Measurements from ENCODE around the gene SEMA4D. TPM values are rescaled to one million over a fixed set of nuclear protein-coding genes. Genes with fewer than 3 reads are reported as not detected.

SEMA4D gene, protein sequence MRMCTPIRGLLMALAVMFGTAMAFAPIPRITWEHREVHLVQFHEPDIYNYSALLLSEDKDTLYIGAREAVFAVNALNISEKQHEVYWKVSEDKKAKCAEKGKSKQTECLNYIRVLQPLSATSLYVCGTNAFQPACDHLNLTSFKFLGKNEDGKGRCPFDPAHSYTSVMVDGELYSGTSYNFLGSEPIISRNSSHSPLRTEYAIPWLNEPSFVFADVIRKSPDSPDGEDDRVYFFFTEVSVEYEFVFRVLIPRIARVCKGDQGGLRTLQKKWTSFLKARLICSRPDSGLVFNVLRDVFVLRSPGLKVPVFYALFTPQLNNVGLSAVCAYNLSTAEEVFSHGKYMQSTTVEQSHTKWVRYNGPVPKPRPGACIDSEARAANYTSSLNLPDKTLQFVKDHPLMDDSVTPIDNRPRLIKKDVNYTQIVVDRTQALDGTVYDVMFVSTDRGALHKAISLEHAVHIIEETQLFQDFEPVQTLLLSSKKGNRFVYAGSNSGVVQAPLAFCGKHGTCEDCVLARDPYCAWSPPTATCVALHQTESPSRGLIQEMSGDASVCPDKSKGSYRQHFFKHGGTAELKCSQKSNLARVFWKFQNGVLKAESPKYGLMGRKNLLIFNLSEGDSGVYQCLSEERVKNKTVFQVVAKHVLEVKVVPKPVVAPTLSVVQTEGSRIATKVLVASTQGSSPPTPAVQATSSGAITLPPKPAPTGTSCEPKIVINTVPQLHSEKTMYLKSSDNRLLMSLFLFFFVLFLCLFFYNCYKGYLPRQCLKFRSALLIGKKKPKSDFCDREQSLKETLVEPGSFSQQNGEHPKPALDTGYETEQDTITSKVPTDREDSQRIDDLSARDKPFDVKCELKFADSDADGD
- total RNA-seq: 10 to 100 TPM; 18.9 to 21.2 TPM
- long read RNA-seq, partial matches to known transcripts: 0 of 6 reads
- long read RNA-seq, other reads (novel, unspliced or antisense): 3 of 6 reads

DNA sequence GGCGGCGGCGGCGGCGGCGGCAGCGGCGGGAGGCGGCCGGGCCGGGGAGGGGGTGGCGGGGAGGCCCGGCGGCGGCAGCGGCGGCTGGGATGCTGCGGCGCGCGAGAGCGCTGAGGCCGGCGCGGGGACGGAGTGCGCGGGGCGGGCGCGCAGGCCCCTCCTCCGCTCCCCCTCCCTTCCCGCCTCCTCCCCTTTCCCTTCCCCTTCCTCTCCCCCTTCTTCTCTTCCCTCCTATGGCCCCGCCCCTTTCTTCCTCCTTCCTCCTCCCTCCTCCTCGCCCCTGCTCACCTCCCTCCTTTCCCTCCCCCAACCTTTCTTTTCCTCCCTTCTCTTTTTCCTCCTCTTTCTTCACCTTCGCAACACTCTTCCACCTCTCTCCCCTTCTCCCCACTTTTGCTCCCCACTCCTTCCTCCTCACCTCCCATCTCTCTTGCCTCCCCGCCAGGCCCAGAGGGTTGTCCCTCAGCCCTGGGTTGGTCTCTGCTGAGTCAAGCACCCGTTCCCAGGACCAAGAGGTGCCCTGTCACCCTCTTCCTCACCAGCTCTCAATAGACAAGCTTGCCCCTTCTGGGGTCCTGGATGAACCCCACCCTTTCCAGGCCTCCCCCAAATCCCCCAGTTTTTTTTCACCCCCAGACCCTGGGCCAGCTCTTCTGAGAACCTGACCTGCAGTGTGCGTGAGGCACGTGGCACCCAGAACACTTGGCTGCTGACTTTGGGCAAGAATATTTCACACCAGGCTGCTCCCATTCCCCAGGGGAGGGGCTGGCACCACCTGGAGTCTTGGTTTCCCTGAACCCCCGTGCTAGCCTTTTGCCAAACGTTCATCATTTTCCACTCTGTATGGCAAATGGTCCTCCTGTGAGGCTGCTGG lies at the start of gene SEMA4D:
TSS of gene SEMA4D (minus strand) at position 136 of the 874 bp plus-strand sequence. CDS start 92,657 bp downstream, outside the sequence.
- ATAC-seq (peak; percentile 82), DNase-seq (peak; percentile 81 to 90)
- intact Hi-C loops (cut with DNase I, micrococcal nuclease): no loop called here

DNA sequence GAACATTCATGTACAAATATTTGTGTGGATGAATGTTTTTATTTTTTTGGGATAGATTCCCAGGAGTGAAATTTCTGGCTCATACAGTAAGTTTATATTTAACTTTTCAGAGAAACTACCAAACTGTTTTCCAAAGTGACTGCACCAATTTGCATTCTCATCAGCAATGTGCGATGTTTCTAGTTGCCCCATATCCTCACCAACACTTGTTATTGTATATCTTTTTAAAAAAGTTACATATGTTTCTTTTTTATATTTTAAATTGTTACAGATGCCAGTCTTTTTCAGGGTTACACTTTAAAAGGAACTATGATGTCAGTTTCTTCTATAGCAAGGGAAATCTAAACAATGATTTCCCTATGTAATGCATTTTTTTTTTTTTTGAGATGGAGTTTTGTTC lies 49.1 kb upstream of the SEMA4D start:
- DNase-seq: no peak
- no peak for ATAC-seq
- intact Hi-C loops (cut with DNase I, micrococcal nuclease): no loop called here

DNA sequence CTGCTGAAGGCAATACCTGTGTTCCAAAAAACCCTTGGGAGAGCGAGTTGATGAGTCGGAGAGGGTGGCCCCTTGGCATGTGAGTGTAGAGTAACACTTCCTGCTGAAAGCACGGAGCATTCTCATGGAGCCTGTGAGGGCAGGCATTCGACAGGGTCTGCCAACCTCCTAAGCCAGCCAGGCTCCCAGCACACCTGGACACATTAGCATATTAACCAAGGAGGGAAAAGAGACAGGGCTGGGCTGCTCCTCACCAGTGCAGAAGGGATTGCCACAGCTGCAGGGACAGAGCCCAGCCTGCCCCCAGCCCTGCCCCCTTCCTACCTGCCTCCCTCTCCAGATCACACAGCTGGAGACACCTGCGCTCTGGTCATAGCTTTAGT lies 46.4 kb upstream of the SEMA4D start:
- DNase-seq: no peak
- intact Hi-C loops (cut with DNase I, micrococcal nuclease): no loop called here
- no peak for ATAC-seq

DNA sequence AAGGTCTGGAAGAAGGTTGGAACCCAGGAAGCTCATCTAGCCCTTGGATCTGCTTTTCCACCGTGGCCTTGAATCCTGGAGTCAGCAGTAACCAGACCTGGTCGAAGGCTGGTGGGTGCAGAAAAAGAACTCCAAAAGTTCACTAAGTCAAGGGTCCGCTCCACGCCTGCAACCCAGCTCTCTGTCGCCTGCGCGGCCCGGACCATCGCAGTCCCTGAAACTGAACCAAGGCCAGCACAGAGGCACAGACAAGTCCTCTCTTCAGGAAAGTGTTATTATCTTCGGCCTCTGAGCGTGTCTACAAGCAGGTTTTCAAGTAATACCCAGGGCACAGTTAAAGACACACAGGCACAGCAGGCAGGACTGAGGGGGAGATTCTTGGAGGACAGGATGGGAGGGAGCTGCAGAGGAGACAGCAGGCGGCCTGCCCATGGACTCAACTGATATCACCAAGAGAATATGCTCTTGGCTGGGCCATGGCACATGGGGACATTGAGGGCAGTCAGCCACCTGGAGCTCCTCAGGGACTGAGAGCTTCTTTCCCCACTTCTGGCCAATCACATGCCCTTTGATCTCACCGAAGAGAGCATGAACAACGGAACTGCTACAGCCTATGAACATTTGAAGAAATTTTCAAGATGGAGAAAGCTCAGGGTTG lies 45.8 kb upstream of the SEMA4D start:
- intact Hi-C loops (cut with DNase I, micrococcal nuclease): no loop called here
- ATAC-seq: no peak
- no peak for DNase-seq

DNA sequence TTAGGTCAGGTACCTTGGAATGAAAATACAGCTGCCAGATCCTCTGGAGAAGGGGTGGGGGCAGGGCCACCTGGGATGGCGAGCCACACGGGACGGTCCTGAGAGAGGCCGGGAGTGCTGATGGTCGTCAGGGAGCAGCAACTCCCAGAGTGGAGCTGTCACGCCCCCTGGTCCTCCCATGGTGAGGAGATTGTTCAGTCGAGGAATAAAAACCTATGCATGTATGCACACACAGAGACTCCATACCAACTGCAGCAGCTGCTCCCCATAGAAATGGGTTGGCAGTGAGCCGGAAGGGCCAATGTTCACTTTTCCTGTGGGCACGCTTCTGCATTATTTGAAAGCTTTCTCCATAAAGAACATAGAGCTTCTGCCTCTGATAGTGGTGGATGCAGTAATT lies 45.2 kb upstream of the SEMA4D start:
- ATAC-seq (no peak), DNase-seq (peak in 1 of 2 donors; percentile 7)
- intact Hi-C loops (cut with DNase I, micrococcal nuclease): no loop called here

DNA sequence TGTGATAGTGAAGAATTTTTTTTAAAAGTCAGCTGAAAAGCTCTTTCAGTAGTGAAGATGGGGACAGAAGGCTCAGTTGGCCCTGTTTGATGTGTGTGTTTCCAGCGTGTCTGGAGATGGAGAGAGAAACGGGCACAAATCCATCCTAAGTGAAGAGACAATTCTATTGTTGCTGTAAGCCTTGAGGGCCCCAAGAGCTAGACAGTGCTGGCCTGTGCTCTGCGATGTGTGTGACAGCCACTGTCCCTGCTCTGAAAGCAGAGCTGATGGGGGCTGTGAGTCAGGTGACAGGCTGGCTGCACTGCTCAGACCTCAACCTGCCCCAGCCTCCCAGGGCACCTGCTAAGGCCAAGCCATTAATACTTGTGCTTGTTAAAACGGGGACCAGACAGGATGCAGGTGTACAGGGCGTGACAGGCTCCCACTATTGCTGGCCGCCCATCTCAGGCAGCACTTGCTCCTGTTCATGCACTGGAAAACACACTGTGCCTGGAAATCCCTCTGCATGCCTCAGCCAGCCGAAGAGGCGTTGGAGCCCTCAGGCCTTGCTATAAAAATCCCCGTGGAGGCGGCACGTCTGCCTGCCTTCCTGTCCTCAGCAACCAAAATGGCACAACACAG lies 44.6 kb upstream of the SEMA4D start:
- intact Hi-C loops (cut with DNase I, micrococcal nuclease): no loop called here
- ATAC-seq (no peak), DNase-seq (no peak)

DNA sequence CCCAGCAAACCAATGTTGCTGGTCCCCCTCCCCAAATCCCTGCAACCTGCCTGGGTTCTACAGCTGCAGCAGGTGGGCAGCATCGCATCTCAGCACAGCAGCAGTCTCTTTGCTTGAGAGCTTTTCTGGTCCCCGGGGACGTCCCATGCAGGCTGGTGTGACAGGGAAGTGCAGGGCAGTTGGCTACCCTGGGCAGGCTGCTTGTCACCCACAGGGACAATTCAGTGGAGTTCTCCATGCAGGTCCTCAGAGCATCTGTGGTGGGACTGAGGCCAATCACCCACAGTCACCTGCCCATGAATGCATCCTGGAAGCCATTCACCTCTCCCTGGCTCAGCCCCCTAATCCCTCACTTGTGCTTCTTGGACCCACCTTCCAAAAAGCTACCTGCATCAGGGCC lies 43.9 kb upstream of the SEMA4D start:
- DNase-seq (peak in 1 of 2 donors; percentile 4), ATAC-seq (no peak)
- intact Hi-C loops (cut with DNase I, micrococcal nuclease): no loop called here

DNA sequence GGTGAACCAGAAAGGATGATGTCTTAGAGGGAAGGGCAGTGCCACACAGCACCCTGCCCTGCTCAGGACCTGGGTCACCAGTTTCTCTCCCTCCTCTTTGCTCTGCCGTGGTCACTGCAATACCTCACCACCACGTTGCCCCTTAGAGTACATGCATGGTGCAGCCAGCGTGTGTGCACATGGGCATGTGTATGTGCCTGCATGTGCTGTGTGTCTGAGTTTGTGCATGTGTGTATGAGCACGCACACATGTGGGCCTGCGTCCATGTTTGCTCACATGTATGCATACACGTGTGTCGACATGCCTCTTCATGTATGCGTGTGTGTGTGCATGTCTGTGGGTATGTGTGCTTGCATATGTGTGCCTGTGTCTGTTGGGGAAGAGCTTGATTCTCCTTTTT lies 41.5 kb upstream of the SEMA4D start:
- intact Hi-C loops (cut with DNase I, micrococcal nuclease): loop anchor here in 1 of 2 donors (10.0 kb wide), 1 partner anchor 65 kb away; no protein-coding TSS in a partner anchor
- DNase-seq (peak in 1 of 2 donors; percentile 4), ATAC-seq (no peak)

DNA sequence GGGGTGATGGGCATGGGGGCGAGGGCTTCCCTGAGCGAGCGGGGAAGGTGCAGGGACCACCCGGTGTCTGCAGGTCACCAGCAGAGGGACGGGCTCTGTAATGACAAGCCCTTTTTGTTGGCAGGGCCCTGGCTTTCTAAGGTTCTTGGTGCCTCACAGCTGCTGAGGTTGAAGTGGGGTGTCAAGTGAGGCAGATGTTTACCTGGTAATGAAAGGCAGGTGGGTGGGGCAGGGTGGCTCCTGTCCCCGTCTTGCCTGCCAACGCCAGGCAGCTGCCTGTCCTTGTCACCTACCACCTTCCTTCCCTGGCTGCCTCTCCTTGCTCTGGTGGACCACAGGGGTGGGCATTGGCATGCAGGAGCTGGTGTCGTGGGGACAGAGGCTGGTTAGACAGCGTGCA lies 41.0 kb upstream of the SEMA4D start:
- intact Hi-C loops (cut with DNase I, micrococcal nuclease): loop anchor here in 1 of 2 donors (10.0 kb wide), 1 partner anchor 64 kb away; no protein-coding TSS in a partner anchor
- peak; percentile 39 for ATAC-seq
- peak in 1 of 2 donors; percentile 12 for DNase-seq

DNA sequence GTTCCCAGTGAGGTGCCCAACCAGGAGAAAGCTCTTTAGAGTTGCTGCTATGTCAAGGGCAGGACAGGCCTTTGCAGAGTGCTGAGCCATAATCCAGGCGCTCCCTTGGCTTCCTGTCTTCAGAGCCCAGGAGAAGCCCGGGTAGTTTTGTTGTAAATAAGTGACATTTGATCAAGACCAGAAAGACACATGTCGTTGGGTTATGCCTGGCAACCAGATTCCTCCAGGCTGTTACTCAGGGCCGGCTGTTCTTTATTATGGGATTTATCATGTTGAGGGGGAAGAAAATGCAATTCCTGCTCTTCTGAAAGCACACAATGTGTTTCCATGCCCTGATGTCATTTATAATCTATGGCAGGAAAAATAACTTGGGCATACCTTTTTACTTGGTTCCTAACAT lies 39.3 kb upstream of the SEMA4D start:
- no peak for DNase-seq
- ATAC-seq: no peak
- intact Hi-C loops (cut with DNase I, micrococcal nuclease): loop anchor here in 1 of 2 donors (10.0 kb wide), 1 partner anchor 62 kb away; no protein-coding TSS in a partner anchor

DNA sequence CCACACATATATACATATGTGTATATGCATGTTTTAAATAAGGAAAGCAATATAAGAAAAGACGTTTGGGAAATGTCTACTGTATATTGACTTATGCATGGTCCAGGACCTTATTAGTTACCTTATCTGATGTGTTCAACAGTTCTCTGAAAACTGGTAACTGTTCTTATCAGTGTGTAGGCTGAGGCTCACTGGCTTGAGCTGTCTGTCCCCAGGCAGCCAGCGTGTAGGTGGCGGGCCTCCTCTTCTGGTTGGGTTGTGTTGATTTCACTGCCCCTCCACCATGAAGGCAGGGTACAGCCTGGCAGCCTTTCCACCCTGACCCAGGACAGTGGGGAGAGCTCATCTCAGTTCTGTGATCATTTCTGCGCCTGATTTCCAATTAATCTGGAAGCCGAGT lies 38.7 kb upstream of the SEMA4D start:
- ATAC-seq (peak; percentile 26), DNase-seq (no peak)
- intact Hi-C loops (cut with DNase I, micrococcal nuclease): loop anchor here in 1 of 2 donors (10.0 kb wide), 1 partner anchor 62 kb away; no protein-coding TSS in a partner anchor

DNA sequence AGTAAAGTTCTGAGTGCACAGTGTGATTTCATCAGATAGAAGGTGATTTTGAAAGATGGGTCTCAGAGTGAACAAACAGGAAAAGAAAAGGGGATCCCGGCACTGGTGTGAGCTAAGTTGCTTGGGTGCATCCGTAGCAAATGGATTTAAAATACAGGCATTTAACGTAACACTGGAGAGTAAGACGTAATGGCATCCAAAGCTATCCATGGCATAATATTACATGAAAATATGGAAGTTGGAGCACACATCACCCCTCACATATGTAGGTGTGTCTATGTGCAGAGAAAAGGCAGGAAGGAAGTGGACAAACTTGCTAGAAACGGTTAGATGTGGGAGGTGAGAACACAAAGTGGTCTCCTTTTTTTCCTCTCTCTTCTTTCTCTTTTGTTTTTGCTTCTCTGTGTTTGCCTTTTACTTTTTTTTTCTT lies 38.2 kb upstream of the SEMA4D start:
- no peak for ATAC-seq
- DNase-seq: no peak
- intact Hi-C loops (cut with DNase I, micrococcal nuclease): loop anchor here in 1 of 2 donors (10.0 kb wide), 1 partner anchor 61 kb away; no protein-coding TSS in a partner anchor

DNA sequence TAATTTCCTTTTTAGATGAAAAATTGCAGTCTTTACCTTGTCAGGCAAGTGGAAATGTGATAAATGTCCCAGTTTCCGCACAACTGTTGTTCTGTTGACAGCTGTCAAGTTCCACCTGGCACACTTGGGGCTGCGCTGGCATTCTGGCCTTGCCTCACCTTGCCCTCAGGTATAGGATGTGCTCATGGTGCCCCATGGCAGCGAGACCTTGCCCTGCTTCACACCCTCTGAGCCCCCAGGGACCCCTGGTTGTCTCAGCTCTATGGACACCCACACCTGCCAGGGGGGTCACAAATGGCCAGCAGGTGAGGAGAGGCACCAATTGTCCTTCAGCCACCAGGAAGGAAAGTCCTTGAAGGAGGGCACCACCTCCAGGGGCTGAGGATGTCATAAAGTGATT lies 37.5 kb upstream of the SEMA4D start:
- intact Hi-C loops (cut with DNase I, micrococcal nuclease): loop anchor here in 1 of 2 donors (10.0 kb wide), 1 partner anchor 61 kb away; no protein-coding TSS in a partner anchor
- ATAC-seq (no peak), DNase-seq (no peak)

DNA sequence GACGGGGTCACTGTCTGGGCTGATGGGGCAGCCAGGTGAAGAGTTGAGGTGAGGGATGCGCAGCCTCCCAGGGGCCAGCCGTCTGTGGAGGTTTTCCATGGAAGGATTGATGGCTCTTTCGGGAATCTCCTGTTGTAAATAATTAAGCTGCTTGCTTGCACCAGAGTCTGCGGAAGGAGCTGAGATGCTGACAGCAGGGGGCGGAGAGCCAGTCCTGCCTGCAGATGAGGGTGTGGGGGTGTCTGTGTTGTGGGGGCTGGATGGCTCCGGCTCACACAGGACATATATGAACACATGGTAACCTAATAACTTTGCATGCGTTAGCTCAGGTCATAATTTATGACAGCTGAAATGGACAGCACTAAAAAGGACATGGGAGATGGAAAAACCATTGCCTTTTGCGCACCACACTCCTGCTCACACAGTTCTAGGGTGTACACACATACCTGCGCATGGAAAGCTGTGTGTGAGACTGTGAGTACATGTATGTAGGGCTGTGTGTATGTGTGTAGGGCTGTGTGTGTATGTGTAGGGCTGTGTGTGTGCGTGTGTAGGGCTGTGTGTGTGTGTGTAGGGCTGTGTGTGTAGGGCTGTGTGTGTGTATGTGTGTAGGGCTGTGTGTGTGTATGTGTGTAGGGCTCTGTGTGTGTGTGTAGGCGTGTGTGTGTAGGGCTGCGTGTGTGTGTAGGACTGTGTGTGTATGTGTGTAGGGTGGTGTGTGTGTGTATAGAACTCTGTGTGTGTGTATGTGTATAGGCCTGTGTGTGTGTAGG lies 36.8 kb upstream of the SEMA4D start:
- intact Hi-C loops (cut with DNase I, micrococcal nuclease): loop anchor here in 1 of 2 donors (10.0 kb wide), 1 partner anchor 60 kb away; no protein-coding TSS in a partner anchor
- no peak for ATAC-seq
- no peak for DNase-seq

DNA sequence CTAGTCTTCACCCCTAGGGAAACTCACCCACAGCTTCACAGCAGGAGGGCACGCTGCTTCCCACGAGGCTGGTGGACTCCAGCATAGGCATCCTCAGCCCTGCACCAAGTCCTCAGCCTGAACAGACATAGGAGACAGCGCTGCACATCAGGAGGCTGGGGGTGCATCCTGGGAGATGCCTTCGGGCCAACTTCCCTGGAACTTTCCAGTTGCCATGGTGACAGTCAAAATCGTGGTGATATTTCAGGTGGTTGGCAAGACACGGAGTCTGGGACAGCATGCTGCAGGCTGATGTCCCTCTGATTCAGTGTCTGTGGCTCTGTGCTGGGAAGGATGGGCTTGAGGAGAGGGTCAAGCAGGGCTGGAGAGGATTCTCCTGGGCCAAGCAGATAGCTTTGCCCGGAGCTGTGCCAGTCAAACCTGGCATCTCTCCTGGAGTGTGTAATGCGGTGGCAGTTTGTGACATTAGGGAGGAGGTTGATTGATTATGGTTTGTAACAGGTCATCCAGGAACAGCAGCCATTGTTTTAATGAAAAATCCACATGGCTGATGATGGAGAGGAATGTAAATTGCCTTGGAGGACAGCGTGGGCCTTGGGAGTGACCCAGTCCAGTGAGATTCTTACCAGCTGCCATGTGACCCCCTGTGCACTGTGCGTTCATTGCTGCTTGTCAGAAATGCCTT lies 35.6 kb upstream of the SEMA4D start:
- no peak for DNase-seq
- no peak for ATAC-seq
- intact Hi-C loops (cut with DNase I, micrococcal nuclease): loop anchor here in 1 of 2 donors (10.0 kb wide), 1 partner anchor 59 kb away; no protein-coding TSS in a partner anchor

DNA sequence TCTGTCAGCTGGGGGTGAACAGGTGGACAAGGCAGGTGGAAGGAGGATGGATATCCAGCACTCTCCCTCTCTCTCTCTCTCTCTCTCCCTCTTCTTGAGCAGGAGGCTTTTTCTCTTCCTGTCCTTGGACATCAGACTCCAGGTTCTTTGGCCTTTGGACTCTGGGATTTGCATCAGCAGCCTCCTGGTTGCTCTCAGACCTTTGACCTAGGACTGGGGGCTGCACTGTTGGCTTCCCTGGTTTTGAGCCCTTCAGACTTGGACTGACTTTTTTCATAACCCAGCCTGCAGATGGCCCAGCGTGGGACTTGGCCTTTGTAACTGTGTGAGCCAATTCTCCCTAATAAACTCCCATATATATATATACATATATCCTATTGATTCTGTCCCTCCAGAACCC lies 35.0 kb upstream of the SEMA4D start:
- intact Hi-C loops (cut with DNase I, micrococcal nuclease): loop anchor here in 1 of 2 donors (10.0 kb wide), 1 partner anchor 58 kb away; no protein-coding TSS in a partner anchor
- ATAC-seq (no peak), DNase-seq (no peak)
